HG03378 (cell line): ENCODE data around the gene PTGIR.

ENCODE experiments used
- ATAC-seq: cut with Tn5 transposase; IDR thresholded peaks from one replicate; pipeline ENCODE4 v1.9.1; 2021; ENCODE audit warnings: mild to moderate bottlenecking, moderate library complexity; ENCODE audit not compliant: unreplicated experiment

PTGIR gene

DNA sequence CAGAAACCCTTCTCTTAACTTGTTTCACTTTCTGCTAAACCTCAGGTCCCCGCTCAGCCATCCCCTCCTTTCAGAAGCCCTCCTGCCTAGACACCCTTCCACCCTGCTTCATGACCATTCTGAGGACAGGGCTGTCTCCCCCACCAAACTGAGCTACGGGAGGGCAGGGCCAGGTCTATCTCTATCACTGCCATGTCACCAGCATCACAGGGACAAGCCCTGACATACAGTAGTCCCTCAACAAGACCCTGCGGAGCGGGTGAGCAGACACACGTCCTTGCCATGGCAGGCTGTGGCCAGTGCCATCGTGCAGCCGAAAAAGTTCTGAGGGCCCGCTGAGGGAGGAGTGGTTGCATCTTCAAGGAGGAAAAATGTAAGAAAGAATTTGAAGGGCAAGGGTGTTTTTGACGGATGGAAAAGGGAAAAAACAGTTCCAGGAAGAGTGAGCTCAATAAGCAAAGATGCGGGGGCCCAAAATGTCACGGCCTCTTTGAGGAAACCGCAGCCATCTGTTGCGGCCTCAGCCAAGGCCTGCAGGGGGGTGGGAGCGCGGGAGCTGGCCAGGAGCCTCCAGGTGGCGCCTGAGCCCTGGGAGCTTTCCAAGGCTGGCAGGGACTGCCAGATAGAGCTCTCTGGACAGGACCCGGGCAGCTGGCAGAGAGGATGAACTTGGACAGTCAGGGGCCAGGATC, 8.1 kb downstream of the PTGIR start:
- no peak for ATAC-seq

GRCh38 chr19:46615966-46616365, 8.9 kb downstream of the PTGIR start:
- ATAC-seq, result no peak

- ATAC-seq, result no peak
Observed at GRCh38 chr19:46614114-46614722, 10.7 kb downstream of the PTGIR start.

GRCh38 chr19:46613525-46613924, 11.4 kb downstream of the PTGIR start:
- ATAC-seq, result no peak

DNA sequence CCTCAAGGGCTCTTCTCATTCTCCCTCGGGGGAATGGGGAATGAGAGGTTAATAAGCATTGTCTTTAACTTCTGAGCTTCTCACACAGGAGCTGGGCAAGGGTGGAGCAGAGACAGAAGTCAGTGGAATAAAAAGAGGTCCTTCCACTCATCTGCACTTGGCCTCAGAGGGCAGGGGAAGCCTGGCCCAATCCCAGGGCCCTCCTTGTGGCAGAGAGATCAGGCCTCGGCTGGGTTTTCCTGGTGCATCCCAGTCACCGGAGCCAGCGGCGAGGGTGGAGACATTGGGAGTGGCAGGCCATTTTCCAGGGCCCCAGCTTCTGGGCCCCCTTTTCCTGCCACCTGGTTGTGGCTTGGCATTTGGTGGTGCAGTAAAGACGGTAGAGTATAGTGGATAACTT, 13.1 kb downstream of the PTGIR start:
- no peak for ATAC-seq

- ATAC-seq, result no peak
Observed at GRCh38 chr19:46610851-46611770, 13.8 kb downstream of the PTGIR start.

GRCh38 chr19:46610413-46610775, 14.5 kb downstream of the PTGIR start:
- no peak for ATAC-seq

- ATAC-seq, result no peak
Observed at GRCh38 chr19:46609511-46610412, 15.1 kb downstream of the PTGIR start.

- no peak for ATAC-seq
Observed at GRCh38 chr19:46608581-46609345, 16.1 kb downstream of the PTGIR start.

DNA sequence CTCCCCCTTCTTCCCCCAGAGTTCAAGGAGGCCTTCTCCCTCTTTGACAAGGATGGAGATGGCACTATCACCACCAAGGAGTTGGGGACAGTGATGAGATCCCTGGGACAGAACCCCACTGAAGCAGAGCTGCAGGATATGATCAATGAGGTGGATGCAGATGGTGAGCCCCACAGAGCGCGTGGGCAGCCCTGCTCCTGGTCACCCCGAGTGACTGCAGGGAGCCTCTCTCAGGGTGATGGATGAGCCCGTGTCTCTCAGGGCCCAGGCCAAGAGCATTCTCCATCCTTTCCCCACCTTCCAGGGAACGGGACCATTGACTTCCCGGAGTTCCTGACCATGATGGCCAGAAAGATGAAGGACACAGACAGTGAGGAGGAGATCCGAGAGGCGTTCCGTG, 16.7 kb downstream of the PTGIR start:
- no peak for ATAC-seq

DNA sequence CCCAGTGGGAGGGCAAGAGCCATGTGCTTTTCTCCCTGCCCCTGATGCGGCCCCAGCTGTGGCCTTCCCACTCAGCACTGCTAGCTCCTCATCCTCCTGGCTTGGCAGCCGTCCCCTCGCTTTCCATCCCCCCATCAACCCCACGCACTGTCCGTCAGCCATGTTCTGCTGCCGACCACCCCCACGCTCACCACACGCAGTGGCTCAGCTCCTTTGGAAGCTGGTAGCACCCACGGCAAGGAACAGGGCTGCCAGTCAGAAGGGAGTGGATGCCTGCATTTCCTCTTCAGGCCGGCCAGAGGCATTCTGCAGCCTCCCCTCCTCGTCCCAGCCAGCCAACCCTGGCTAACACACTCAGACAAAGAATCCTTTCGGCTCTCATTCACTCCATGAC, 17.4 kb downstream of the PTGIR start:
- ATAC-seq, result no peak

DNA sequence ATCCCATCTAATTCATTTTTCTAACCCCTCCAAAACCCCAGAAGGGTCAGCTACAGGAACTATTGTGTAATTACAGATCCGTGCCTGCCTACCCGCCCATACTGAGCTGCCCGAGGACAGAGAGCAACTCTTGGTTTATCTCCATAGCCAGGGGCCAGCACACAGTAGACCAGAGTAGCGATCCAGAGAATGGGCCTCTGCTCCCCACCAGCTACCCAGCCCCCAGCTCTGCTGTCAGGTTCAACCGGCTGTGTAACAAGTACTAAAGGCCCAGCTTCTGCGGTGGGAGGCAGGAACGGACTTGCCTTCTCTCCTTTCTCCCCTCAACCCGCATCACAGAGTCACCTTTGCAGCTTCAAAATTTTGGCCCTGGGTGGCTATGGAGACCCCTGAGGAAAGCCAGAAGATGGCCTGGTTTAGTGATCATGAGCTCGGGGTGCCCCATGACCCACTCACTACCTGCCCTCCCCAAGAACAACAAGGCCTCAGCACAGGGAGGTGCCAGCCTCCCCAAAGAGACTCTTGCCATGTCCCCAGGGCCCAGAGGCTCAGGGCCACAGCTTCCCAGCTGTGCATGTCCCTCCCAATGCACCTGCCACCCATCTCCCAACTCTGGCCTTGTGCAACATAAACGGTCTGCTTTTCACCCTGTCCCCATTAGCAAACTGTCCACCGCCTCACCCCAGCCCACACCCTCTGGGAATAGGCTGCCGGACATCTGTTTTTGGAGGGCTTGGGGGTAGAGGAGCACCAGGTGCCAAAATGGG, 18.0 kb downstream of the PTGIR start:
- no peak for ATAC-seq

DNA sequence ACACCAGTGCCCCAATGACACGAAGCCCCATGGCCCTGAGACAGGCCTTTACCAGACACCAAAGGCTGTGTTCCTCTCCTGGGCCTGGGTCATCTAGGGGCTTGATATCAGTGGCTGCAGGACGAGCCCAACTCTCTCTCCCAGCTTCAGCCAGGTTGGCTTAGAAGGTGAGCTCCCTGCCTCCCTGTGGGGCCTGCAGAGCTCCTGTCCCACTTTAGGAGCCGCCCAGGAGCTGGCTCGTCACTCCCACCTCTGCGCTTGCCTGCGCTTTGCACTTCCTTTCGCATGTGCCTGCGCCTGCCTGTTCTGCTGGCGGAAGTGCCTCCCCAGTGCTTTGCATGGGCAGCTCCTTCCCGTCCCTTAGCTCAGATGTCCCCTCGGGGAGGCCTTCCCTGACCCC, 18.9 kb downstream of the PTGIR start:
- no peak for ATAC-seq

GRCh38 chr19:46605356-46605821, 19.5 kb downstream of the PTGIR start:
- no peak for ATAC-seq

DNA sequence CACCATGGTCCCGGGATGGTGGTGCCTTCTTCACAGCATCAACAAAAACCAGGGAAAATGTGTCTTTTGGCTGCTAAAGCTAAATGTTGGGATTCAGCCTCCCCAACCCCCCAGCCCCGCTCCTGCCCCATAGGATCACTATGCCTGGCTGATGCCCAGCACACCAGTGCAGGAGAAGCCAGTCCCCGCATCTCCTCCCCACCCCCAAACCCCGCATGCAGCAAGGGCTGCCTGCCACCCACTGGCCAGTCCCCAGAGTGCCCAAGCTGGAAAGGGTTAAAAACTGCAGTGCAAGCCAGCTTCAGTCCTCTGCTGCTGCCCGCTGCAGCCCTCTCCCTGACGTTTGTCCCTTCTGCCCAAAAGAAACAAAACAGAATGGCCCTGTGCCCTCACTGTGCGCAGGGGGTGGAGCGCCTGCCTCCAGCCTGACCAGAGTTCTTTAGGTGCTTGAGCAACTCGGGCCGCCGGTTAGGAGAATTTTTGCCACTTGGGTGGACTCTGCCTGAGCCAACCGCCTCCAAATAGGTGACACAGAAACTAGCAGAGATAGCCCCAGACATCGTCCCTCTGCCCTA, 20.0 kb downstream of the PTGIR start:
- ATAC-seq, result no peak

- no peak for ATAC-seq
Observed at GRCh38 chr19:46603752-46604231, 21.1 kb downstream of the PTGIR start.

- ATAC-seq, result no peak
Observed at GRCh38 chr19:46603195-46603637, 21.7 kb downstream of the PTGIR start.

GRCh38 chr19:46602392-46603194, 22.3 kb downstream of the PTGIR start:
- ATAC-seq, result no peak
